ENCODE results near the gene SEMA7A.

GRCh38 chr15:74409225-74409624 is 24.5 kb downstream of the SEMA7A start:
- TF ChIP-seq, protein P1, sequence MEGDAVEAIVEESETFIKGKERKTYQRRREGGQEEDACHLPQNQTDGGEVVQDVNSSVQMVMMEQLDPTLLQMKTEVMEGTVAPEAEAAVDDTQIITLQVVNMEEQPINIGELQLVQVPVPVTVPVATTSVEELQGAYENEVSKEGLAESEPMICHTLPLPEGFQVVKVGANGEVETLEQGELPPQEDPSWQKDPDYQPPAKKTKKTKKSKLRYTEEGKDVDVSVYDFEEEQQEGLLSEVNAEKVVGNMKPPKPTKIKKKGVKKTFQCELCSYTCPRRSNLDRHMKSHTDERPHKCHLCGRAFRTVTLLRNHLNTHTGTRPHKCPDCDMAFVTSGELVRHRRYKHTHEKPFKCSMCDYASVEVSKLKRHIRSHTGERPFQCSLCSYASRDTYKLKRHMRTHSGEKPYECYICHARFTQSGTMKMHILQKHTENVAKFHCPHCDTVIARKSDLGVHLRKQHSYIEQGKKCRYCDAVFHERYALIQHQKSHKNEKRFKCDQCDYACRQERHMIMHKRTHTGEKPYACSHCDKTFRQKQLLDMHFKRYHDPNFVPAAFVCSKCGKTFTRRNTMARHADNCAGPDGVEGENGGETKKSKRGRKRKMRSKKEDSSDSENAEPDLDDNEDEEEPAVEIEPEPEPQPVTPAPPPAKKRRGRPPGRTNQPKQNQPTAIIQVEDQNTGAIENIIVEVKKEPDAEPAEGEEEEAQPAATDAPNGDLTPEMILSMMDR (IDR thresholded peaks at IDR 0.05): no peak
- TF ChIP-seq POLR2AphosphoS5 (IDR thresholded peaks at IDR 0.05): no peak
- TF ChIP-seq EP300 (IDR thresholded peaks at IDR 0.05; ENCODE audit: low read depth): no peak
- TF ChIP-seq POLR2A (IDR thresholded peaks at IDR 0.05): no peak

Data from transverse colon (tissue), 4 donors.